Measurements from ENCODE around the gene PVRIG.
"Not testable (repeated sequence)": the region's sequence is repeated elsewhere in the genome, so short reads cannot be mapped to it uniquely, and the experiment has no call there.

PVRIG gene

DNA sequence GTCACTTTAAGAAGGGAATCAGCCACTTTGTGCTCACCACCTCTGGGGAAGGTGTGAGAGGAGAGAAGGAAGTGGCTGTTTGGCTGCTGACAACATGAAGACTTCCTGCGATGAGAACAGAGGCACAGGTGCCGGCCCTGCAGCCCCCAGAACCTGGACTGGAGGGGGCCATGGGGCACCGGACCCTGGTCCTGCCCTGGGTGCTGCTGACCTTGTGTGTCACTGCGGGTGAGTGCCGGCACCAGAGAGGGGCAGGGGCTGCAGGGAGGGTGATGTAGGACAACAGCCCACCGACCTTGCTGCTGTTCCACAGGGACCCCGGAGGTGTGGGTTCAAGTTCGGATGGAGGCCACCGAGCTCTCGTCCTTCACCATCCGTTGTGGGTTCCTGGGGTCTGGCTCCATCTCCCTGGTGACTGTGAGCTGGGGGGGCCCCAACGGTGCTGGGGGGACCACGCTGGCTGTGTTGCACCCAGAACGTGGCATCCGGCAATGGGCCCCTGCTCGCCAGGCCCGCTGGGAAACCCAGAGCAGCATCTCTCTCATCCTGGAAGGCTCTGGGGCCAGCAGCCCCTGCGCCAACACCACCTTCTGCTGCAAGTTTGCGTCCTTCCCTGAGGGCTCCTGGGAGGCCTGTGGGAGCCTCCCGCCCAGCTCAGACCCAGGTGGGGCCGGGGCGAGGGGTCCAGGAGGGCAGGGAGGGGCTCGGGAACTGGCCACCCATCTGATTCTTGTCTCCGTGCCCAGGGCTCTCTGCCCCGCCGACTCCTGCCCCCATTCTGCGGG is at the start of gene PVRIG:
PVRIG (plus strand) TSS at position 149 of the 785 bp plus-strand sequence; CDS start at position 171, 22 bp downstream.
- H3K4me3 ChIP-seq (ENCODE audit: insufficient read depth, low read length, poor library complexity, severe bottlenecking): peak within 1 kb of the TSS; percentile 58

DNA sequence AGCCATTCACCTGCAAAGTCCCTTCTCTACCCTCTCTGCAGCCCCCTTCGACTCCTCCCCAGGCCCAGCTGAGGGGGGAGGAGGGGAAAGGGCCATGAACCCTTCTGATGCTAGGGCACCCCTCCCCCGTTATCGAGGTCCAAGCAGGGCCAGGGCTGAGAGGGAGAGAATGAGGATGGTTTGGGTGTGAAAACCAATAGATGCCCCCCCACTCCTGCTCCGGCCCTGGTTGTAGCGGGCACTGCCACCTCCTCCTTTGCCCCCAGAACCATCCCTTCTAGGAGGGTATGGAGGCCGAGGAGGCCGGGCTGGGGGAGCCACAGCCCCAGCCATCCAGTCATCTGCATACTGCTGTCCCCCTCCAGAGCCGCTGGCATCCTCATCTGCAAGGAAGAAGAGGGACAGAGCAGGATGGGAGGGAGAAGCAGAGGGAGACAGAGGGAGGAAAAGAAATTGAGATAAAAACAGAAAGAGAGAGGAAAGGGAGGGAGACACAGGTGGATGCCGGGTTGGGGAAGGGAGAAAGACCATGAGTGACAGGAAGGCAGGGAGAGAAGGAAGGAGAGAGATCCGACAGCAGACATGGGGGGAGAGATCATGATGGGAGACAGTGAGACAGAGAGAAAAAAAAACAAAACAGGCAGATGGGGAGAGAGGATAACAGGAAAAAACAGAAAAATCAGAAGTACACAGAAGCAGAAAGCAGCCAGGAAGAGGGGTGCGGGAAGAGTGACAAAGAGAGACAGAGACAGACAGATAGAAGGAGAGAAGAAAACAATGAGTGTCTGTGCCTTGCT is 49.5 kb upstream of the PVRIG start:
- Histone ChIP-seq H3K9ac (ENCODE audit: low read length) (no peak overlapping the region), H3K9me3 (ENCODE audit: insufficient read depth, low read length) (no peaks in the 10 kb centered on the region), H4K20me1 (ENCODE audit: low read depth, low read length) (no peaks in the 10 kb centered on the region), H3K27me3 (ENCODE audit: low read length) (no peaks in the 10 kb centered on the region), H3F3A (ENCODE audit: insufficient read depth) (peaks cover 6% of the 10 kb centered on the region; the same call in 1 of the 2 replicates), H3K4me2 (ENCODE audit: low read depth, low read length, poor library complexity, severe bottlenecking) (no peak overlapping the region), H3K79me2 (ENCODE audit: insufficient read depth, low read length) (no peaks in the 10 kb centered on the region), H3K9me2 (replicated peaks; ENCODE audit: insufficient read depth, low read length) (no peaks in the 10 kb centered on the region), H3K4me3 (ENCODE audit: insufficient read depth, low read length, poor library complexity, severe bottlenecking) (no peak overlapping the region), H3K27ac (ENCODE audit: low read depth, low read length) (no peak overlapping the region), H2AFZ (ENCODE audit: low read depth, low read length, severe bottlenecking) (no peak overlapping the region), H3K36me3 (ENCODE audit: low read length) (no peaks in the 10 kb centered on the region)
- TF ChIP-seq, protein P1, sequence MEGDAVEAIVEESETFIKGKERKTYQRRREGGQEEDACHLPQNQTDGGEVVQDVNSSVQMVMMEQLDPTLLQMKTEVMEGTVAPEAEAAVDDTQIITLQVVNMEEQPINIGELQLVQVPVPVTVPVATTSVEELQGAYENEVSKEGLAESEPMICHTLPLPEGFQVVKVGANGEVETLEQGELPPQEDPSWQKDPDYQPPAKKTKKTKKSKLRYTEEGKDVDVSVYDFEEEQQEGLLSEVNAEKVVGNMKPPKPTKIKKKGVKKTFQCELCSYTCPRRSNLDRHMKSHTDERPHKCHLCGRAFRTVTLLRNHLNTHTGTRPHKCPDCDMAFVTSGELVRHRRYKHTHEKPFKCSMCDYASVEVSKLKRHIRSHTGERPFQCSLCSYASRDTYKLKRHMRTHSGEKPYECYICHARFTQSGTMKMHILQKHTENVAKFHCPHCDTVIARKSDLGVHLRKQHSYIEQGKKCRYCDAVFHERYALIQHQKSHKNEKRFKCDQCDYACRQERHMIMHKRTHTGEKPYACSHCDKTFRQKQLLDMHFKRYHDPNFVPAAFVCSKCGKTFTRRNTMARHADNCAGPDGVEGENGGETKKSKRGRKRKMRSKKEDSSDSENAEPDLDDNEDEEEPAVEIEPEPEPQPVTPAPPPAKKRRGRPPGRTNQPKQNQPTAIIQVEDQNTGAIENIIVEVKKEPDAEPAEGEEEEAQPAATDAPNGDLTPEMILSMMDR (IDR thresholded peaks at IDR 0.05; ENCODE audit: insufficient read depth, low read length, poor library complexity, severe bottlenecking): no peak
- TF ChIP-seq EZH2phosphoT487 (conservative IDR thresholded peaks at IDR 0.05; ENCODE audit: low read length): no peak

More for the DNA sequence above, at the start of gene PVRIG:
- Histone ChIP-seq H3K27ac (ENCODE audit: low read depth, low read length) (peak within 1 kb of the TSS; percentile 95), H3K4me2 (ENCODE audit: low read depth, low read length, poor library complexity, severe bottlenecking) (peak within 1 kb of the TSS; percentile 86), H3F3A (ENCODE audit: insufficient read depth) (peaks cover 51% of the 10 kb centered on the region), H3K79me2 (ENCODE audit: insufficient read depth, low read length) (peaks cover 29% of the 10 kb centered on the region), H3K9ac (ENCODE audit: low read length) (peak within 1 kb of the TSS; percentile 93)
- not testable (repeated sequence) for H3K27me3 ChIP-seq (ENCODE audit: low read length); H3K36me3 ChIP-seq (ENCODE audit: low read length); H2AFZ ChIP-seq (ENCODE audit: low read depth, low read length, severe bottlenecking); H3K9me2 ChIP-seq (replicated peaks; ENCODE audit: insufficient read depth, low read length); H4K20me1 ChIP-seq (ENCODE audit: low read depth, low read length); H3K9me3 ChIP-seq (ENCODE audit: insufficient read depth, low read length)

DNA sequence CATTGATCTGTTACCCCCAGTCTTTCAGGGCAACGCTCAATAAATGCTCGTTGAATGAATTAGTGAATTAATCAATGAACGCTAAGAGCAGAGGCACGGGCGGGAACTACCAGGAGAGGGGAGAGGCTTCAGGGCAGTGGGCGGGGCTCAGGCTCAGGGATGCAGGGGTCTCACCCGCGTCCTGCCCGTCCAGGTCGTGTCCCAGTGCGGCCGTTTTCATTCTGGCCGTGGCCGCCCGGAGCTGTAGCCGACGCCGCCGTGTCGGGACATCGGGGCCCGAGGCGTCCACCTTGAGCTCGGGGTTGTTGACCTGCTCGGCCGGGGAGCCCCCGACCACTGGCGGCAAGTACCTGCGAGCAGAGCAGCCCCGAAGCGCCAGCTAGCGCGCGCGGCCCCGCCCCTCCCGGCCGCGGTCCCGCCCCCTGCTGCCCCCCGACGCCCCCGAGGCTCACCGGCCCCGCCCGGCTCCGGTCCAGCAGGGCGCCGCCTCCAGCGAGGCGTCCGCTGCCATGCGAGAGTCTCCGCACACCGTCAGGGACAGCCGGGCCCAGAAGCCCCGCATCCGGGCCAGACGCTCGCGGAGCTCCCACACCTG is 48.6 kb upstream of the PVRIG start:
- Histone ChIP-seq H4K20me1 (ENCODE audit: low read depth, low read length) (no peaks in the 10 kb centered on the region), H3K36me3 (ENCODE audit: low read length) (no peaks in the 10 kb centered on the region), H3K4me3 (ENCODE audit: insufficient read depth, low read length, poor library complexity, severe bottlenecking) (no peak overlapping the region), H3K4me2 (ENCODE audit: low read depth, low read length, poor library complexity, severe bottlenecking) (peak overlapping the region; percentile 24), H3K79me2 (ENCODE audit: insufficient read depth, low read length) (no peaks in the 10 kb centered on the region), H3K9me2 (replicated peaks; ENCODE audit: insufficient read depth, low read length) (no peaks in the 10 kb centered on the region), H3K27me3 (ENCODE audit: low read length) (no peaks in the 10 kb centered on the region), H3F3A (ENCODE audit: insufficient read depth) (peaks cover 6% of the 10 kb centered on the region; the same call in 1 of the 2 replicates), H3K27ac (ENCODE audit: low read depth, low read length) (no peak overlapping the region), H2AFZ (ENCODE audit: low read depth, low read length, severe bottlenecking) (no peak overlapping the region), H3K9ac (ENCODE audit: low read length) (no peak overlapping the region), H3K9me3 (ENCODE audit: insufficient read depth, low read length) (no peaks in the 10 kb centered on the region)
- no peak for TF ChIP-seq EZH2phosphoT487 (conservative IDR thresholded peaks at IDR 0.05; ENCODE audit: low read length)
- TF ChIP-seq, protein P1 (IDR thresholded peaks at IDR 0.05; ENCODE audit: insufficient read depth, low read length, poor library complexity, severe bottlenecking): no peak
